Panc1 (cell line): ENCODE data around the gene PCDHB15.

Source experiments
- CTCF ChIP-seq: fragments of 450-650 bp; IDR thresholded peaks from 2 replicates; pipeline ENCODE4 v1.5.1; 2017; ENCODE audit warnings: mild to moderate bottlenecking
- POLR2AphosphoS5 ChIP-seq: IDR thresholded peaks from 2 replicates; pipeline ENCODE4 v1.6.1; 2012; ENCODE audit warnings: mild to moderate bottlenecking, low read depth, low read length, moderate library complexity
- REST ChIP-seq, 2 experiments: IDR thresholded peaks; 2 replicates each; pipeline ENCODE4 v1.6.1; 2011 to 2012; ENCODE audit warnings: low read depth in 2 of 2, control low read depth in 1 of 2, low read length in 1 of 2, mild to moderate bottlenecking in 1 of 2, moderate library complexity in 1 of 2; ENCODE audit not compliant: insufficient read depth in 1 of 2

- TF ChIP-seq CTCF (no peak), POLR2AphosphoS5 (no peak), REST (IDR thresholded peaks at IDR 0.05; ENCODE audit: insufficient read depth in 1 of 2, low read depth in 2 of 2, low read length in 1 of 2) (no peak)
Observed at GRCh38 chr5:141261238-141261546, 16.0 kb downstream of the PCDHB15 start.
